K562 (cell line): ENCODE measurements around the gene PLEKHA5. TPM values are rescaled to one million over a fixed set of nuclear protein-coding genes. Genes with fewer than 3 reads are reported as not detected.

Experiments
- C11orf30 ChIP-seq: fragments of 450-650 bp; IDR thresholded peaks from 2 replicates; pipeline ENCODE4 v1.6.1; 2016; ENCODE audit warnings: low read depth, mild to moderate bottlenecking
- FOXO4 ChIP-seq: fragments of 450-650 bp; formaldehyde crosslinking; IDR thresholded peaks from 2 replicates; pipeline ENCODE4 v1.4.0; 2020; ENCODE audit warnings: mild to moderate bottlenecking, moderate library complexity
- MAFG ChIP-seq: fragments of 450-650 bp; conservative IDR thresholded peaks from 2 replicates; pipeline ENCODE4 v1.6.1; 2016; ENCODE audit warnings: missing genetic modification characterization, missing compliant biosample characterization
- SRSF1 ChIP-seq: fragments of 200-400 bp; formaldehyde crosslinking; IDR thresholded peaks from 2 replicates; pipeline ENCODE4 v1.6.1; 2017; ENCODE audit warnings: mild to moderate bottlenecking, low read depth, low read length, moderate library complexity
- ZNF133 ChIP-seq: fragments of 250-450 bp; sonication (Bioruptor Pico); IDR thresholded peaks from 2 replicates; pipeline ENCODE4 v1.4.0; 2020; ENCODE audit warnings: mild to moderate bottlenecking
- ZNF134 ChIP-seq: fragments of 250-450 bp; sonication (Bioruptor Pico); conservative IDR thresholded peaks from 2 replicates; pipeline ENCODE4 v1.4.0; 2020
- ZNF780A ChIP-seq: fragments of 250-450 bp; sonication (Bioruptor Pico); IDR thresholded peaks from 2 replicates; pipeline ENCODE4 v1.5.0; 2021; ENCODE audit warnings: mild to moderate bottlenecking
- polyA plus RNA-seq, 8 experiments: library from polyadenylated mRNA; depleted of rRNA in 4 of 8; stranded (reverse) in 5 of 8; unstranded in 3 of 8; fragments of >200 nt; fragmentation: Nextera tagmentation in 2 of 8; fragmentation: Illumina TruSeq in 1 of 8; extraction: Ambion mirVana in 2 of 8; extraction: Trizol in 1 of 8; gene quantifications; 2 replicates each; pipeline versions ENCODE4 v1.2.1 to v1.2.3, GENCODE V29; 2011 to 2014; ENCODE audit warnings: inconsistent platforms in 1 of 8, missing spikeins in 1 of 8
- total RNA-seq, 7 experiments: library from RNA; depleted of rRNA in 6 of 7; stranded (reverse); fragments of >200 nt in 6 of 7; fragmentation: Illumina TruSeq in 2 of 7; extraction: Trizol in 2 of 7; gene quantifications; 2 replicates each; pipeline versions ENCODE4 v1.2.1 to v1.2.3, GENCODE V29; 2011 to 2021; ENCODE audit warnings: low replicate concordance in 1 of 7
- TF ChIP-seq, protein P1 (sequence below): fragments of 250-450 bp; sonication (Bioruptor Pico); IDR thresholded peaks from 2 replicates; pipeline ENCODE4 v1.5.1; 2021; ENCODE audit warnings: mild to moderate bottlenecking
- TF ChIP-seq, protein P2 (sequence below): sonication (generic); formaldehyde crosslinking; IDR thresholded peaks from 2 replicates; pipeline ENCODE4 v1.8.0; 2022; ENCODE audit warnings: mild to moderate bottlenecking, missing genetic modification reagents, borderline replicate concordance
- TF ChIP-seq, protein P3 (sequence below): fragments of 250-450 bp; sonication (Bioruptor Pico); IDR thresholded peaks from 2 replicates; pipeline ENCODE4 v1.8.0; 2021; ENCODE audit warnings: mild to moderate bottlenecking, moderate library complexity

Gene PLEKHA5
- total and polyA plus RNA-seq, 9 of the 15 experiments (the other 6 are each of a cell fraction or from before 2014, with no cell fraction given) = 7.2 to 26.2 (median 17.4) TPM

DNA sequence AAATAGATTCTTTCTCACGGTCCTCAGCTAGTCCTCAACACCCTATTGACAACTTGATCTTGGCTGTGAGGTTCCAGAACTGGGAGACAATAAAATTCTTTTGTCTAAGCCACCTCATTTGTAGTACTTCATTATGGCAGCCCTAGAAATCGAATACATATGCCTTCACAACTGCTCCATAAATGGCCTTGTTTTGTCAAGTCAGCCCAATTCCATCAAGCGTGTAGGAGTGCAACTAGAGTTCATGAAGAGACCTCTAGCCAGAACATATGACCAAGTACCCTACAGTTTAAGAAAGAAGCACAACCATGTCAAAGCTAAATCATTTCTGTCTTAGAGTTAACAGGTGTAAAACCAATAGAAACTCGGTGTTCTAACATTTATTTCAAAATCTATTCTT lies 45.0 kb upstream of the PLEKHA5 start (continued):
- TF ChIP-seq, protein P1, sequence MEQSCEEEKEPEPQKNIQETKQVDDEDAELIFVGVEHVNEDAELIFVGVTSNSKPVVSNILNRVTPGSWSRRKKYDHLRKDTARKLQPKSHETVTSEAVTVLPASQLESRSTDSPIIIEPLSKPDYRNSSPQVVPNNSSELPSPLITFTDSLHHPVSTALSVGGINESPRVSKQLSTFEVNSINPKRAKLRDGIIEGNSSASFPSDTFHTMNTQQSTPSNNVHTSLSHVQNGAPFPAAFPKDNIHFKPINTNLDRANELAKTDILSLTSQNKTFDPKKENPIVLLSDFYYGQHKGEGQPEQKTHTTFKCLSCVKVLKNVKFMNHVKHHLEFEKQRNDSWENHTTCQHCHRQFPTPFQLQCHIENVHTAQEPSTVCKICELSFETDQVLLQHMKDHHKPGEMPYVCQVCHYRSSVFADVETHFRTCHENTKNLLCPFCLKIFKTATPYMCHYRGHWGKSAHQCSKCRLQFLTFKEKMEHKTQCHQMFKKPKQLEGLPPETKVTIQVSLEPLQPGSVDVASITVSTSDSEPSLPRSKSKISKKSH (CRISPR knock-in tag) = no peak
- TF ChIP-seq C11orf30 (peak; percentile 46), ZNF134 (CRISPR knock-in tag) (no peak), ZNF133 (CRISPR knock-in tag) (no peak), FOXO4 (CRISPR knock-in tag) (no peak), MAFG (tag) (0 out of 2 replicates have a peak, but pooled peaks have one; percentile 33), SRSF1 (no peak), ZNF780A (CRISPR knock-in tag) (no peak)
- TF ChIP-seq, protein P2, sequence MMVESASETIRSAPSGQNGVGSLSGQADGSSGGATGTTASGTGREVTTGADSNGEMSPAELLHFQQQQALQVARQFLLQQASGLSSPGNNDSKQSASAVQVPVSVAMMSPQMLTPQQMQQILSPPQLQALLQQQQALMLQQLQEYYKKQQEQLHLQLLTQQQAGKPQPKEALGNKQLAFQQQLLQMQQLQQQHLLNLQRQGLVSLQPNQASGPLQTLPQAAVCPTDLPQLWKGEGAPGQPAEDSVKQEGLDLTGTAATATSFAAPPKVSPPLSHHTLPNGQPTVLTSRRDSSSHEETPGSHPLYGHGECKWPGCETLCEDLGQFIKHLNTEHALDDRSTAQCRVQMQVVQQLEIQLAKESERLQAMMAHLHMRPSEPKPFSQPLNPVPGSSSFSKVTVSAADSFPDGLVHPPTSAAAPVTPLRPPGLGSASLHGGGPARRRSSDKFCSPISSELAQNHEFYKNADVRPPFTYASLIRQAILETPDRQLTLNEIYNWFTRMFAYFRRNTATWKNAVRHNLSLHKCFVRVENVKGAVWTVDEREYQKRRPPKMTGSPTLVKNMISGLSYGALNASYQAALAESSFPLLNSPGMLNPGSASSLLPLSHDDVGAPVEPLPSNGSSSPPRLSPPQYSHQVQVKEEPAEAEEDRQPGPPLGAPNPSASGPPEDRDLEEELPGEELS (CRISPR knock-in tag) = no peak
- TF ChIP-seq, protein P3, sequence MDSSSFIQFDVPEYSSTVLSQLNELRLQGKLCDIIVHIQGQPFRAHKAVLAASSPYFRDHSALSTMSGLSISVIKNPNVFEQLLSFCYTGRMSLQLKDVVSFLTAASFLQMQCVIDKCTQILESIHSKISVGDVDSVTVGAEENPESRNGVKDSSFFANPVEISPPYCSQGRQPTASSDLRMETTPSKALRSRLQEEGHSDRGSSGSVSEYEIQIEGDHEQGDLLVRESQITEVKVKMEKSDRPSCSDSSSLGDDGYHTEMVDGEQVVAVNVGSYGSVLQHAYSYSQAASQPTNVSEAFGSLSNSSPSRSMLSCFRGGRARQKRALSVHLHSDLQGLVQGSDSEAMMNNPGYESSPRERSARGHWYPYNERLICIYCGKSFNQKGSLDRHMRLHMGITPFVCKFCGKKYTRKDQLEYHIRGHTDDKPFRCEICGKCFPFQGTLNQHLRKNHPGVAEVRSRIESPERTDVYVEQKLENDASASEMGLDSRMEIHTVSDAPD (CRISPR knock-in tag) = no peak
